Neuronal stem cell (in vitro differentiated cells): Measurements from ENCODE around the gene WNT3.

Experiments used
- DNase-seq: peaks from one replicate; pipeline ENCODE4 v3.0.0-alpha.2; 2013; ENCODE audit warnings: low spot score
- H2AFZ ChIP-seq: one replicate; pipeline ENCODE4 v1.6.1; 2013; ENCODE audit warnings: mild to moderate bottlenecking, low read length, inconsistent platforms
- H2AK5ac ChIP-seq: 2 replicates; pipeline ENCODE4 v1.6.1; 2013; ENCODE audit warnings: low read depth, mild to moderate bottlenecking, inconsistent platforms, low read length, moderate library complexity, mixed read lengths
- H2BK120ac ChIP-seq: 2 replicates; pipeline ENCODE4 v1.6.1; 2013; ENCODE audit warnings: low read depth, mild to moderate bottlenecking, inconsistent platforms, low read length, moderate library complexity, mixed read lengths
- H2BK12ac ChIP-seq: one replicate; pipeline ENCODE4 v1.6.1; 2013; ENCODE audit warnings: low read length, inconsistent platforms
- H2BK15ac ChIP-seq: 2 replicates; pipeline ENCODE4 v1.6.1; 2013; ENCODE audit warnings: mild to moderate bottlenecking, low read length, inconsistent platforms, mixed read lengths
- H2BK5ac ChIP-seq: one replicate; pipeline ENCODE4 v1.6.1; 2013; ENCODE audit warnings: inconsistent platforms, mild to moderate bottlenecking, low read length, moderate library complexity
- H3K14ac ChIP-seq: one replicate; pipeline ENCODE4 v1.6.1; 2013; ENCODE audit warnings: low read length, inconsistent platforms
- H3K18ac ChIP-seq: 2 replicates; pipeline ENCODE4 v1.6.1; 2013; ENCODE audit warnings: low read length, inconsistent platforms
- H3K23ac ChIP-seq: 2 replicates; pipeline ENCODE4 v1.6.1; 2013; ENCODE audit warnings: low read depth, mild to moderate bottlenecking, mixed read lengths, low read length, inconsistent platforms; ENCODE audit not compliant: poor library complexity
- H3K27ac ChIP-seq: replicated peaks from 3 replicates; pipeline ENCODE4 v1.5.1; 2013; ENCODE audit warnings: low read length, inconsistent platforms
- H3K27me3 ChIP-seq, 3 experiments: 2 replicates each; pipeline ENCODE4 v1.6.1; 2013; ENCODE audit warnings: low read length in 3 of 3, mild to moderate bottlenecking in 2 of 3, inconsistent platforms in 1 of 3, low read depth in 1 of 3, mixed read lengths in 1 of 3, moderate library complexity in 1 of 3; ENCODE audit not compliant: control insufficient read depth in 3 of 3, insufficient read depth in 3 of 3
- H3K36me3 ChIP-seq, 2 donors: replicated peaks in 1 of 2; 2 replicates each; pipeline ENCODE4 v1.6.1; 2013; ENCODE audit warnings: low read length in 2 of 2; ENCODE audit not compliant: control insufficient read depth in 2 of 2, insufficient read depth in 2 of 2
- H3K4ac ChIP-seq: 2 replicates; pipeline ENCODE4 v1.6.1; 2013; ENCODE audit warnings: inconsistent platforms, mild to moderate bottlenecking, low read length, moderate library complexity
- H3K4me1 ChIP-seq, 2 donors: 1 replicate in 1 of 2; 2 replicates in 1 of 2; pipeline ENCODE4 v1.6.1; 2013; ENCODE audit warnings: low read length in 2 of 2, low read depth in 1 of 2; ENCODE audit not compliant: control insufficient read depth in 2 of 2, insufficient read depth in 1 of 2
- H3K4me2 ChIP-seq: one replicate; pipeline ENCODE4 v1.6.1; 2013; ENCODE audit warnings: mild to moderate bottlenecking, low read length, inconsistent platforms; ENCODE audit not compliant: insufficient read depth, poor library complexity, severe bottlenecking
- H3K4me3 ChIP-seq, 2 donors: 2 replicates each; pipeline ENCODE4 v1.5.1; 2013; ENCODE audit warnings: low read length in 2 of 2, mild to moderate bottlenecking in 2 of 2, inconsistent platforms in 1 of 2, moderate library complexity in 1 of 2
- H3K79me1 ChIP-seq: one replicate; pipeline ENCODE4 v1.6.1; 2013; ENCODE audit warnings: low read depth, mild to moderate bottlenecking, inconsistent platforms, low read length, moderate library complexity
- H3K9ac ChIP-seq: one replicate; pipeline ENCODE4 v1.6.1; 2013; ENCODE audit warnings: mild to moderate bottlenecking, low read depth, low read length, inconsistent platforms; ENCODE audit not compliant: poor library complexity
- H3K9me3 ChIP-seq, 2 donors: replicated peaks in 1 of 2; 2 replicates each; pipeline versions ENCODE3 to v1.6.1; 2013; ENCODE audit warnings: low read length in 2 of 2, mild to moderate bottlenecking in 2 of 2, inconsistent platforms in 1 of 2, low read depth in 1 of 2, mixed read lengths in 1 of 2, moderate library complexity in 1 of 2; ENCODE audit not compliant: control insufficient read depth in 2 of 2, insufficient read depth in 1 of 2
- H4K8ac ChIP-seq: one replicate; pipeline ENCODE4 v1.6.1; 2013; ENCODE audit warnings: low read depth, mild to moderate bottlenecking, inconsistent platforms, low read length, moderate library complexity
- H4K91ac ChIP-seq: one replicate; pipeline ENCODE4 v1.6.1; 2013; ENCODE audit warnings: low read length, low read depth, mild to moderate bottlenecking, inconsistent platforms; ENCODE audit not compliant: poor library complexity
- WGBS, 2 donors: extraction: QIAGEN DNeasy Blood & Tissue Kit; methylation state at CpG; one replicate each; pipeline ENCODE4 v1.1.7; 2013; ENCODE audit warnings: missing lambda C conversion rate in 2 of 2, mixed read lengths in 1 of 2; ENCODE audit not compliant: insufficient read length in 2 of 2, insufficient replicate concordance in 1 of 2; ENCODE audit errors: extremely low coverage in 2 of 2; 5-methylcytosine and 5-hydroxymethylcytosine counted together

The WNT3 gene

GRCh38 chr17:46817901-46818209 lies 637 bp downstream of the WNT3 start:
- H2BK120ac ChIP-seq, result no peak overlapping the region
- no peak overlapping the region for H3K4ac ChIP-seq
- H4K91ac ChIP-seq, result no peak overlapping the region
- H3K18ac ChIP-seq, result no peak overlapping the region
- no peak overlapping the region for H3K27ac ChIP-seq
- H3K4me2 ChIP-seq, result no peak overlapping the region
- peak overlapping the region in 1 of 2 donors; percentile 80 for H3K4me3 ChIP-seq
- no peak overlapping the region for H2BK12ac ChIP-seq
- no peak for DNase-seq
- no peak overlapping the region for H3K14ac ChIP-seq
- no peak overlapping the region for H4K8ac ChIP-seq
- H2AFZ ChIP-seq, result peak overlapping the region; percentile 58
- H3K9ac ChIP-seq, result no peak overlapping the region
- no peaks in the 10 kb centered on the region for H3K79me1 ChIP-seq
- no peak overlapping the region for H2BK5ac ChIP-seq
- no peak overlapping the region for H3K23ac ChIP-seq
- H3K36me3 ChIP-seq, result peaks cover 1 to 10% of the 10 kb centered on the region in 2 donors
- peaks cover 24 to 43% of the 10 kb centered on the region in 2 donors for H3K4me1 ChIP-seq
- no CpG with 5 or more reads among the region's 5 CpGs for WGBS, 2 donors
- no peak overlapping the region for H2BK15ac ChIP-seq
- H3K27me3 ChIP-seq, result peaks cover 0 to 96% (median 48%) of the 10 kb centered on the region in 3 experiments
- no peak overlapping the region for H2AK5ac ChIP-seq
- H3K9me3 ChIP-seq, result peaks cover 0 to 13% of the 10 kb centered on the region in 2 donors

DNA sequence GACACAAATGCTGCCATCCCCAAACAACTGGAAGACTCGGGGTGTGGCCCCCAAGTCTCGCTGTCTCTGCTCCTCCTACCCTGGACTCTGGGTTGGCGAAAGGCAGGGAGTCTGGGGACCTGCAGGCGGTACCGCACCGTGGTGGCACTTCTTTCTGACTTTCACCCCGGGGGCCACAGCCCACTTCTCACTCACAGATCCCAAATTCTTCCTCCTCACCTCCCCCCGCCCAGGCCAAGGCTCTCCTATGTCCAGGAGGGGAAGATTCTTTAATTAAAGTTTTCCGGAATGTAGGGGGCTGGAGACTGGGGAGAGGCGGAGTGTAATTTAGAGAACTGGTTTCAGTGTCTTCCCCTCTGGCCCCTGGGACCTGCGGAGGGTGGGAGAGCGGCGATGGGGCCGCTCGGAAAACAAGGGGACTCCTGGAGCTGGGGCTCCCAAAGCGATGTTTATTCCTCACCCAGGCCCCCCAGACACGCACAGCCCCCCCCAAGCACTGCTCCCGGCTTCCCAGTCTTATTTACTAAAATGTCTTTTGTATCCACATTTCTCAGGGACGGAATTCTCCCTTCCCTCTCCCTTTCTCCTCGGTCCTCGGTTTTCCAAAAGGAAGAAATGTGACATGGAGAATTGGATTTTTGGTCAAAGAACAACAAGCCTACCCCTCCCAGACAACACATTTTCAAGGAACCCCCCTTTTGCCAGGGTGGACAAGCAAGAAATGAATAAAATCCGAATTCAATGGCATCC lies 1.2 kb downstream of the WNT3 start:
- Histone ChIP-seq H3K4me2 (peak overlapping the region; percentile 14), H3K79me1 (no peaks in the 10 kb centered on the region), H2AK5ac (peak overlapping the region; percentile 60), H2BK12ac (no peak overlapping the region), H2BK5ac (no peak overlapping the region), H3K4ac (no peak overlapping the region), H2BK120ac (no peak overlapping the region), H3K36me3 (peaks cover 1 to 10% of the 10 kb centered on the region in 2 donors), H3K18ac (peak overlapping the region; percentile 72), H4K8ac (no peak overlapping the region), H4K91ac (no peak overlapping the region), H3K9me3 (peaks cover 0 to 11% of the 10 kb centered on the region in 2 donors), H2AFZ (peak overlapping the region; percentile 58), H3K9ac (no peak overlapping the region), H3K4me1 (peaks cover 24 to 44% of the 10 kb centered on the region in 2 donors), H3K14ac (no peak overlapping the region), H3K27me3 (peaks cover 0 to 95% (median 44%) of the 10 kb centered on the region in 3 experiments), H2BK15ac (no peak overlapping the region), H3K4me3 (peak overlapping the region in 1 of 2 donors; percentile 80), H3K27ac (no peak overlapping the region), H3K23ac (no peak overlapping the region)
- no CpG with 5 or more reads among the region's 22 CpGs for WGBS, 2 donors
- DNase-seq, result no peak

DNA sequence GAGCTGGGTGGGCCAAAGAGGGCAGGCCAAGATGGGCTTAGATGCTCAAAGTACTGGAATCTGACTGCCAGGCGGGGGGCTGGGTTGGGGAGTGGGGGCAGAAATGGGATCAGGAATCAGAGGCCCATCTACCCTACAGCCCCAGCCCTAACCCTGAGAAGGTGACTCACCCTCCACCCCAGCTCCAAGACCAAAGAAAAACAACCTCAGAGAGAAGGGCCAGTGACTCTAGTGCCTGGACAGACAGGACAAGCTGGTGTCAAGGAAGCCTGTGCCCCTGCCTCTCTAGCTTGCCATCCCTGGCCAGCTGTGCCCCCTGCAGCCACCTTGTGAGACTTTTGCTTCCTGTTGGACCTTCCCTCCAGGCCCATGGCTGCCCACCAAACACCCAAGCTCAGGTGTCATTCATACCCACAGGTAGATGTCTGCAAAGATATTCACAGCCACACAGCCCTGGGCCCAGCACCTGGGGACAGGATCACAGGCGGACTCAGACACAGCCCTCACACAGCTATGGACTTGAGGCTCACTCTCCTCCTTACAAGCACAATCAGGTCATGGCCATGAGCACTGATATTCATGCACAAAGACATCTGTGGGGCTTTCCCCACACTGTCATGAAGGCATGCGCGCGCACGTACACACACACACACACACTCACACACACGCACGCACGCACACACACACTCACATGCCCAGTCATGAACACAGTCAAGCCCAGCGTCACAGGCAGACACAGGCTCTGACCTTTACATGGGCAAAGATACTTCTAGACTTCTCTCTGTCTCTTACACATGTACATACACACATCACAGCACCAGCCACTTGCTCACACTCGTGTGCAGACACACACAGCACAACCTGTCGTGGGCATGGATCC lies 2.8 kb downstream of the WNT3 start:
- no peak overlapping the region for H3K27ac ChIP-seq
- no peak overlapping the region for H4K8ac ChIP-seq
- no peak overlapping the region for H2AK5ac ChIP-seq
- no peak overlapping the region for H3K4me2 ChIP-seq
- no peak overlapping the region for H3K9ac ChIP-seq
- H3K4me3 ChIP-seq, result peak overlapping the region in 1 of 2 donors; percentile 80
- H3K36me3 ChIP-seq, result peaks cover 1 to 10% of the 10 kb centered on the region in 2 donors
- peak overlapping the region; percentile 68 for H2BK15ac ChIP-seq
- H3K23ac ChIP-seq, result peak overlapping the region; percentile 34
- no CpG with 5 or more reads among the region's 12 CpGs for WGBS, 2 donors
- DNase-seq, result no peak
- H2BK12ac ChIP-seq, result no peak overlapping the region
- peaks cover 0 to under 1% of the 10 kb centered on the region in 2 donors for H3K9me3 ChIP-seq
- no peak overlapping the region for H2AFZ ChIP-seq
- no peak overlapping the region for H4K91ac ChIP-seq
- no peak overlapping the region for H2BK120ac ChIP-seq
- no peak overlapping the region for H2BK5ac ChIP-seq
- peak overlapping the region; percentile 61 for H3K18ac ChIP-seq
- peaks cover 0 to 79% (median 28%) of the 10 kb centered on the region in 3 experiments for H3K27me3 ChIP-seq
- peak overlapping the region; percentile 94 for H3K14ac ChIP-seq
- H3K4me1 ChIP-seq, result peaks cover 17 to 34% of the 10 kb centered on the region in 2 donors
- H3K4ac ChIP-seq, result no peak overlapping the region
- no peaks in the 10 kb centered on the region for H3K79me1 ChIP-seq

GRCh38 chr17:46814446-46814845 lies 4.0 kb downstream of the WNT3 start:
- Histone ChIP-seq H3K4me3 (no peak overlapping the region), H2BK120ac (no peak overlapping the region), H3K23ac (no peak overlapping the region), H3K27ac (no peak overlapping the region), H3K9ac (peak overlapping the region; percentile 30), H3K9me3 (no peaks in the 10 kb centered on the region), H3K18ac (peak overlapping the region; percentile 75), H2BK5ac (no peak overlapping the region), H3K79me1 (no peaks in the 10 kb centered on the region), H3K27me3 (peaks cover 0 to 67% (median 18%) of the 10 kb centered on the region in 3 experiments), H3K4ac (no peak overlapping the region), H4K8ac (peak overlapping the region; percentile 23), H3K36me3 (peaks cover 1 to 10% of the 10 kb centered on the region in 2 donors), H3K14ac (no peak overlapping the region), H3K4me1 (peaks cover 6 to 22% of the 10 kb centered on the region in 2 donors), H2AFZ (no peak overlapping the region), H3K4me2 (no peak overlapping the region), H2BK12ac (no peak overlapping the region), H4K91ac (no peak overlapping the region), H2AK5ac (no peak overlapping the region), H2BK15ac (no peak overlapping the region)
- no peak for DNase-seq
- no CpG with 5 or more reads among the region's 7 CpGs for WGBS, 2 donors
